GM12878 (cell line): ENCODE measurements around the gene HIVEP2. TPM values are rescaled to one million over a fixed set of nuclear protein-coding genes. Genes with fewer than 3 reads are reported as not detected.
A peak's percentile ranks its signal among the peaks of the same experiment; 100 is the strongest.

Source experiments
- ATF7 ChIP-seq: fragments of 450-650 bp; IDR thresholded peaks from 2 replicates; pipeline ENCODE4 v1.6.1; 2016; ENCODE audit warnings: low read depth, mild to moderate bottlenecking
- BHLHE40 ChIP-seq, 2 experiments: fragments of 450-650 bp in 1 of 2; IDR thresholded peaks; 2 replicates each; pipeline ENCODE4 v1.6.1; 2011 to 2017; ENCODE audit warnings: low read depth in 2 of 2, borderline replicate concordance in 1 of 2, improper control_type of control experiment in 1 of 2, low read length in 1 of 2, mild to moderate bottlenecking in 1 of 2
- EED ChIP-seq: sonication (generic); IDR thresholded peaks from 2 replicates; pipeline ENCODE4 v1.6.1; 2016; ENCODE audit warnings: antibody characterized with exemption, low read depth
- KAT2A ChIP-seq: conservative IDR thresholded peaks from 2 replicates; pipeline ENCODE4 v1.6.1; 2011; ENCODE audit warnings: low read depth, low read length; ENCODE audit not compliant: control insufficient read depth
- KDM1A ChIP-seq: fragments of 200-600 bp; sonication (generic); IDR thresholded peaks from 2 replicates; pipeline ENCODE4 v1.6.1; 2016; ENCODE audit warnings: borderline replicate concordance
- LARP7 ChIP-seq: fragments of 450-650 bp; IDR thresholded peaks from 2 replicates; pipeline ENCODE4 v1.6.1; 2017; ENCODE audit warnings: mild to moderate bottlenecking
- MYC ChIP-seq: IDR thresholded peaks from 2 replicates; pipeline ENCODE4 v1.6.1; 2011; ENCODE audit warnings: mild to moderate bottlenecking, low read length, moderate library complexity, inconsistent platforms; ENCODE audit not compliant: insufficient read depth, insufficient replicate concordance, insufficient read length, severe bottlenecking
- NR2F1 ChIP-seq: fragments of 450-650 bp; conservative IDR thresholded peaks from 2 replicates; pipeline ENCODE4 v1.6.1; 2017; ENCODE audit warnings: mild to moderate bottlenecking
- NRF1 ChIP-seq: conservative IDR thresholded peaks from 2 replicates; pipeline ENCODE4 v1.6.1; 2011; ENCODE audit warnings: mild to moderate bottlenecking, low read depth, low read length, improper control_type of control experiment
- POU2F2 ChIP-seq: IDR thresholded peaks from 3 replicates; pipeline ENCODE4 v1.6.1; 2011; ENCODE audit warnings: low read depth, mild to moderate bottlenecking, low read length, borderline replicate concordance
- RAD51 ChIP-seq: fragments of 450-650 bp; IDR thresholded peaks from 2 replicates; pipeline ENCODE4 v1.6.1; 2016; ENCODE audit warnings: moderate library complexity, mild to moderate bottlenecking, inconsistent platforms
- SMARCA5 ChIP-seq: fragments of 450-650 bp; IDR thresholded peaks from 2 replicates; pipeline ENCODE4 v1.6.1; 2017; ENCODE audit warnings: mild to moderate bottlenecking
- SUPT20H ChIP-seq: IDR thresholded peaks from 2 replicates; pipeline ENCODE4 v1.6.1; 2011; ENCODE audit warnings: low read depth, mild to moderate bottlenecking, low read length, moderate library complexity, borderline replicate concordance; ENCODE audit not compliant: control insufficient read depth
- ZNF622 ChIP-seq: fragments of 450-650 bp; IDR thresholded peaks from 2 replicates; pipeline ENCODE4 v1.6.1; 2017; ENCODE audit warnings: mild to moderate bottlenecking, inconsistent platforms
- polyA plus RNA-seq, 11 experiments: library from polyadenylated mRNA; depleted of rRNA in 4 of 11; unstranded in 6 of 11; stranded (reverse) in 5 of 11; fragments of >200 nt; fragmentation: Nextera tagmentation in 4 of 11; fragmentation: Illumina TruSeq in 1 of 11; extraction: Ambion mirVana in 4 of 11; extraction: Trizol in 1 of 11; gene quantifications; 1 replicate in 1 of 11; 2 replicates in 10 of 11; pipeline versions ENCODE4 v1.2.1 to v1.2.3, GENCODE V29; 2011 to 2016; ENCODE audit warnings: inconsistent platforms in 2 of 11, missing spikeins in 2 of 11, low read depth in 1 of 11
- total RNA-seq, 4 experiments: library from RNA; depleted of rRNA in 3 of 4; stranded (reverse); fragments of >200 nt in 3 of 4; fragmentation: Illumina TruSeq in 1 of 4; extraction: Trizol in 1 of 4; gene quantifications; 2 replicates each; pipeline versions ENCODE4 v1.2.1 to v1.2.3, GENCODE V29; 2013 to 2021
- TF ChIP-seq, protein P1 (sequence below), 3 experiments: IDR thresholded peaks in 2 of 3; conservative IDR thresholded peaks in 1 of 3; 2 replicates each; pipeline ENCODE4 v1.5.1; 2011; ENCODE audit warnings: low read depth in 3 of 3, low read length in 3 of 3, mild to moderate bottlenecking in 3 of 3, control low read depth in 2 of 3, moderate library complexity in 2 of 3, inconsistent platforms in 1 of 3, mixed read lengths in 1 of 3; ENCODE audit not compliant: control insufficient read depth in 2 of 3, insufficient read depth in 1 of 3; ENCODE audit errors: extremely low read depth in 1 of 3
- TF ChIP-seq, protein P2 (sequence below): fragments of 450-650 bp; IDR thresholded peaks from 2 replicates; pipeline ENCODE4 v1.6.1; 2018; ENCODE audit warnings: borderline replicate concordance, mild to moderate bottlenecking; ENCODE audit not compliant: partially characterized antibody
- TF ChIP-seq, protein P3 (sequence below): fragments of 150-350 bp; IDR thresholded peaks from 2 replicates; pipeline ENCODE4 v1.6.1; 2016; ENCODE audit warnings: low read depth, low read length
- TF ChIP-seq, protein P4 (sequence below): IDR thresholded peaks from 2 replicates; pipeline ENCODE4 v1.6.1; 2011; ENCODE audit warnings: low read depth, mild to moderate bottlenecking, low read length, moderate library complexity, borderline replicate concordance; ENCODE audit errors: extremely low read depth
- TF ChIP-seq, protein P5 (sequence below): IDR thresholded peaks from 2 replicates; pipeline ENCODE4 v1.6.1; 2011; ENCODE audit warnings: borderline replicate concordance, low read depth, mild to moderate bottlenecking, moderate library complexity, low read length; ENCODE audit not compliant: insufficient read depth, poor library complexity, severe bottlenecking

HIVEP2 gene
- total and polyA plus RNA-seq, 10 of the 15 experiments (the other 5 are each of a cell fraction or from before 2014, with no cell fraction given): 1.2 to 15.7 (median 10.2) TPM

DNA sequence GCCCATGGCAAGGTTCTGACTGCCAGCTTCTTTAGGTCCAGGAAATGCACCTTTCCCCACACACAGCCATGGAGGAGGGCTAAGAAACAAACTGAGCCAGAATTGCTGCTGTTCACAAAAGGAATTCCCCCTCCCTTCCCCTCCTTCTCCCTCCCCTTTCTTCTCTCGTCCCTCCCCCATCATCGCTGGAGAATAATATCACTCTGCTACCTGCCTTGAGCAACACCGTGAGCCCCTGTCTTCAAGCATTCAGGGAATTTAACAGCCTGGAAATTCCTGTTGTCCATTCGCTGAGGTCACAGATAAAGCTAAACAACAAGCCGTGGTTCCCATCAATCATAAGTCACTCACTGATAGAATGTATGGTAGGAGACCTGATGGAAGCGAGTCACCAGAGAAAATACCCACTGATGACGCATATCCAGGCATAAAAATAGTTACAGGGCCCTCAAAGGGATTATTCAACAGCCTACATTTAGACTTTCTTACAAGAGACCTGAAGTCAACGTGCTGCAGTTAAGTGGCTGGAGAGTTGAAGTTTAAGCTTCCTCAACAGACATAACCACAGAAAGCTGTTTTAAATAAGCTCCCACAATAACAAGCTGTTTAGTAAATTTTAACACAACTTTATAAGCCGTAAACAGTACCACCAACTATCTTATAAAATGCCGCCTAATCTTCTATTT lies 59.7 kb downstream of the HIVEP2 start (continued):
- TF ChIP-seq LARP7 (peak; percentile 19; the same call in 1 of the 2 replicates), MYC (no peak), SMARCA5 (no peak; the same call in 1 of the 2 replicates), NR2F1 (no peak; the same call in 1 of the 2 replicates), RAD51 (no peak), ZNF622 (no peak), EED (peak; percentile 84; the same call in 1 of the 2 replicates), KDM1A (no peak), ATF7 (peak; percentile 96), SUPT20H (no peak), BHLHE40 (IDR thresholded peaks at IDR 0.05; ENCODE audit: borderline replicate concordance in 1 of 2, low read depth in 2 of 2, low read length in 1 of 2) (peak; percentile 81 to 86; a peak in 3 of 4 replicates), KAT2A (no peak), POU2F2 (peak; percentile 81; the same call in 1 of the 3 replicates), NRF1 (no peak)
- TF ChIP-seq, protein P1, sequence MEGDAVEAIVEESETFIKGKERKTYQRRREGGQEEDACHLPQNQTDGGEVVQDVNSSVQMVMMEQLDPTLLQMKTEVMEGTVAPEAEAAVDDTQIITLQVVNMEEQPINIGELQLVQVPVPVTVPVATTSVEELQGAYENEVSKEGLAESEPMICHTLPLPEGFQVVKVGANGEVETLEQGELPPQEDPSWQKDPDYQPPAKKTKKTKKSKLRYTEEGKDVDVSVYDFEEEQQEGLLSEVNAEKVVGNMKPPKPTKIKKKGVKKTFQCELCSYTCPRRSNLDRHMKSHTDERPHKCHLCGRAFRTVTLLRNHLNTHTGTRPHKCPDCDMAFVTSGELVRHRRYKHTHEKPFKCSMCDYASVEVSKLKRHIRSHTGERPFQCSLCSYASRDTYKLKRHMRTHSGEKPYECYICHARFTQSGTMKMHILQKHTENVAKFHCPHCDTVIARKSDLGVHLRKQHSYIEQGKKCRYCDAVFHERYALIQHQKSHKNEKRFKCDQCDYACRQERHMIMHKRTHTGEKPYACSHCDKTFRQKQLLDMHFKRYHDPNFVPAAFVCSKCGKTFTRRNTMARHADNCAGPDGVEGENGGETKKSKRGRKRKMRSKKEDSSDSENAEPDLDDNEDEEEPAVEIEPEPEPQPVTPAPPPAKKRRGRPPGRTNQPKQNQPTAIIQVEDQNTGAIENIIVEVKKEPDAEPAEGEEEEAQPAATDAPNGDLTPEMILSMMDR (IDR thresholded peaks at IDR 0.05 in 2 of 3, conservative IDR thresholded peaks at IDR 0.05 in 1 of 3; ENCODE audit: control insufficient read depth in 2 of 3, extremely low read depth in 1 of 3, insufficient read depth in 1 of 3, low read depth in 3 of 3, low read length in 3 of 3): no peak
- TF ChIP-seq, protein P2, sequence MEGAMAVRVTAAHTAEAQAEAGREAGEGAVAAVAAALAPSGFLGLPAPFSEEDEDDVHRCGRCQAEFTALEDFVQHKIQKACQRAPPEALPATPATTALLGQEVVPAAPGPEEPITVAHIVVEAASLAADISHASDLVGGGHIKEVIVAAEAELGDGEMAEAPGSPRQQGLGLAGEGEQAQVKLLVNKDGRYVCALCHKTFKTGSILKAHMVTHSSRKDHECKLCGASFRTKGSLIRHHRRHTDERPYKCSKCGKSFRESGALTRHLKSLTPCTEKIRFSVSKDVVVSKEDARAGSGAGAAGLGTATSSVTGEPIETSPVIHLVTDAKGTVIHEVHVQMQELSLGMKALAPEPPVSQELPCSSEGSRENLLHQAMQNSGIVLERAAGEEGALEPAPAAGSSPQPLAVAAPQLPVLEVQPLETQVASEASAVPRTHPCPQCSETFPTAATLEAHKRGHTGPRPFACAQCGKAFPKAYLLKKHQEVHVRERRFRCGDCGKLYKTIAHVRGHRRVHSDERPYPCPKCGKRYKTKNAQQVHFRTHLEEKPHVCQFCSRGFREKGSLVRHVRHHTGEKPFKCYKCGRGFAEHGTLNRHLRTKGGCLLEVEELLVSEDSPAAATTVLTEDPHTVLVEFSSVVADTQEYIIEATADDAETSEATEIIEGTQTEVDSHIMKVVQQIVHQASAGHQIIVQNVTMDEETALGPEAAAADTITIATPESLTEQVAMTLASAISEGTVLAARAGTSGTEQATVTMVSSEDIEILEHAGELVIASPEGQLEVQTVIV: no peak
- TF ChIP-seq, protein P3, sequence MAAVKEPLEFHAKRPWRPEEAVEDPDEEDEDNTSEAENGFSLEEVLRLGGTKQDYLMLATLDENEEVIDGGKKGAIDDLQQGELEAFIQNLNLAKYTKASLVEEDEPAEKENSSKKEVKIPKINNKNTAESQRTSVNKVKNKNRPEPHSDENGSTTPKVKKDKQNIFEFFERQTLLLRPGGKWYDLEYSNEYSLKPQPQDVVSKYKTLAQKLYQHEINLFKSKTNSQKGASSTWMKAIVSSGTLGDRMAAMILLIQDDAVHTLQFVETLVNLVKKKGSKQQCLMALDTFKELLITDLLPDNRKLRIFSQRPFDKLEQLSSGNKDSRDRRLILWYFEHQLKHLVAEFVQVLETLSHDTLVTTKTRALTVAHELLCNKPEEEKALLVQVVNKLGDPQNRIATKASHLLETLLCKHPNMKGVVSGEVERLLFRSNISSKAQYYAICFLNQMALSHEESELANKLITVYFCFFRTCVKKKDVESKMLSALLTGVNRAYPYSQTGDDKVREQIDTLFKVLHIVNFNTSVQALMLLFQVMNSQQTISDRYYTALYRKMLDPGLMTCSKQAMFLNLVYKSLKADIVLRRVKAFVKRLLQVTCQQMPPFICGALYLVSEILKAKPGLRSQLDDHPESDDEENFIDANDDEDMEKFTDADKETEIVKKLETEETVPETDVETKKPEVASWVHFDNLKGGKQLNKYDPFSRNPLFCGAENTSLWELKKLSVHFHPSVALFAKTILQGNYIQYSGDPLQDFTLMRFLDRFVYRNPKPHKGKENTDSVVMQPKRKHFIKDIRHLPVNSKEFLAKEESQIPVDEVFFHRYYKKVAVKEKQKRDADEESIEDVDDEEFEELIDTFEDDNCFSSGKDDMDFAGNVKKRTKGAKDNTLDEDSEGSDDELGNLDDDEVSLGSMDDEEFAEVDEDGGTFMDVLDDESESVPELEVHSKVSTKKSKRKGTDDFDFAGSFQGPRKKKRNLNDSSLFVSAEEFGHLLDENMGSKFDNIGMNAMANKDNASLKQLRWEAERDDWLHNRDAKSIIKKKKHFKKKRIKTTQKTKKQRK: no peak
- TF ChIP-seq, protein P4, sequence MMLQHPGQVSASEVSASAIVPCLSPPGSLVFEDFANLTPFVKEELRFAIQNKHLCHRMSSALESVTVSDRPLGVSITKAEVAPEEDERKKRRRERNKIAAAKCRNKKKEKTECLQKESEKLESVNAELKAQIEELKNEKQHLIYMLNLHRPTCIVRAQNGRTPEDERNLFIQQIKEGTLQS: no peak
- TF ChIP-seq, protein P5, sequence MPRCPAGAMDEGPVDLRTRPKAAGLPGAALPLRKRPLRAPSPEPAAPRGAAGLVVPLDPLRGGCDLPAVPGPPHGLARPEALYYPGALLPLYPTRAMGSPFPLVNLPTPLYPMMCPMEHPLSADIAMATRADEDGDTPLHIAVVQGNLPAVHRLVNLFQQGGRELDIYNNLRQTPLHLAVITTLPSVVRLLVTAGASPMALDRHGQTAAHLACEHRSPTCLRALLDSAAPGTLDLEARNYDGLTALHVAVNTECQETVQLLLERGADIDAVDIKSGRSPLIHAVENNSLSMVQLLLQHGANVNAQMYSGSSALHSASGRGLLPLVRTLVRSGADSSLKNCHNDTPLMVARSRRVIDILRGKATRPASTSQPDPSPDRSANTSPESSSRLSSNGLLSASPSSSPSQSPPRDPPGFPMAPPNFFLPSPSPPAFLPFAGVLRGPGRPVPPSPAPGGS: peak; percentile 71
